Endothelial cell of hepatic sinusoid (primary cell): ENCODE results near the gene CCL13.
"Not testable (repeated sequence)": the region's sequence is repeated elsewhere in the genome, so short reads cannot be mapped to it uniquely, and the experiment has no call there.

Experiments used
- in situ Hi-C: cut with HindIII; loops from 2 replicates; pipeline ENCODE4 v1.10.0; 2017; ENCODE audit warnings: low sequenced_read_pairs

Gene CCL13

DNA sequence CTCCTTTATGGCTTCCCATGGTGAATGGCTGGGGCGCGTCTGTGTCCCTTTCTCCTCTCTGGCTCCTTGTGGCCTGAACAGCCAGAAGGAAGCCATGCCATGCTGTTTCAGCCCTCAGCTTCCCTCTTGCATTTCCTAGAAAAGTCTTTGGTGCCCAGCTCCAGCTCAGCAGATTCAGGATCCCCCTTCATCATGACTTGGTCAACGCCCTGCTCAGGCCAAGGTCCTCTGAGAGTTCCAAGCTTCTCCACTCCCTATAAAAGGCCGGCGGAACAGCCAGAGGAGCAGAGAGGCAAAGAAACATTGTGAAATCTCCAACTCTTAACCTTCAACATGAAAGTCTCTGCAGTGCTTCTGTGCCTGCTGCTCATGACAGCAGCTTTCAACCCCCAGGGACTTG, at the start of gene CCL13:
Gene CCL13, plus strand, starts transcription at position 287 of the 400 bp plus-strand sequence. Its CDS starts 47 bp downstream, at position 334.
- in situ Hi-C loops: loop anchor here (5.0 kb wide), 1 partner anchor 41 kb away; no protein-coding TSS in a partner anchor

DNA sequence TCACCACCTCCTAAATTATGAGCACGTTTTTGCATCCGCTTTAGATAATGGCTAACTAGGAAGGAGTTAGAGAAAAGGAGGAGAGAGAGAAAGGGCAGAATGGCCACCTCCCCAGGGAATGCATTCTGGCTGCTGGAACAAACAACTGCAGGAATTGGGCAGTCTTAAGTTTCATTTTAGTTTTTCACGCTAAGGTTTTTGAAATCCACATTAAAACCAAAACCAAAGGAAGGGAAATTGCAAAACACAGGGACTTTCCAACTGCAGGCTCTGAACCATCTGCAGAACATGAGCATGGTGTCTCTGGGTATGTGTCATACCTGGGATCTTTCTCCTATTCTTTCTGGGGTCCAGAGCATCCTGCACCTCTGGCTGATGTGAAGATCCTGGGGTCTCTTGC, 49.2 kb upstream of the CCL13 start:
- in situ Hi-C loops: no loop called here

GRCh38 chr17:34308371-34308770, 47.9 kb upstream of the CCL13 start:
- in situ Hi-C loops: no loop called here

- in situ Hi-C loops: no loop called here
Measured at GRCh38 chr17:34311291-34311690, 45.0 kb upstream of the CCL13 start.

GRCh38 chr17:34312080-34312479, 44.2 kb upstream of the CCL13 start:
- in situ Hi-C loops: no loop called here

DNA sequence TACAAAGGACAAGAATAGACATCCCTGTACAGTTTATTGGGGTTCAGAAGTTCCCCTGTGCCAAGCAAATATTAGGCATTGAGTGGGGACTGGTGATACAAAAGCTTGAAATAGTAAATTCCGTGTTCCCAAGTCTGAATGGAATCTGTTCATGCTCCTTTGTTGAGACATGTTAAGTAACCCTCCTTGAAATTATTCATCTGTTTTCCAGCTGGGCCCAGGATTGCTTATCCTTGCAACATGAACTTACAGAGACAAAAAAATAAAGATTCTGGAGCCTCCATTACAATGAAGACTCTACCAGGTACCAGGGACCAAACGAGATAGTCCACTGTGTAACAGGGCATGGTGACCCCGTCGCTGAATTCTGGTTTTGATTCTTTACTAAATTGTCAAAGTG, 43.1 kb upstream of the CCL13 start:
- in situ Hi-C loops: no loop called here

DNA sequence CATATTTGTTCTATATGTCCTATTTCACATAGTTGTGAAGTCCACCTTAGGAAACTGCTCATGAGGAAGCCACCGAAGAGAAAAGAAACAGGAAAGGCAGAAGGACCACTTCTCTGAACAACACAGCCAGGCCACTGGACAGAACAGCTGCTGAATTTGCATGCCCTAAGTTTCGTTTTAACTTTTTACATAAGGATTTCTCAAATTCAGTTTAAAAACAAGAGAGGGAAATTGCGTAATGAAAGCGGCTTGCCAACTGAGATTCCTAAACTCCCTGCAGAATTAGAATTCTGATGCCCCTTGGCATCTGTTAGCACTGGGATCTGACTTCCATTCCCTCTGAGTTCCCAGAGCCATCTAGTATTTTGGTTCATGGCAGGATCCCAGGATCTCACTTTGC, 42.0 kb upstream of the CCL13 start:
- in situ Hi-C loops: no loop called here

- in situ Hi-C loops: no loop called here
Measured at GRCh38 chr17:34318474-34318873, 37.8 kb upstream of the CCL13 start.

DNA sequence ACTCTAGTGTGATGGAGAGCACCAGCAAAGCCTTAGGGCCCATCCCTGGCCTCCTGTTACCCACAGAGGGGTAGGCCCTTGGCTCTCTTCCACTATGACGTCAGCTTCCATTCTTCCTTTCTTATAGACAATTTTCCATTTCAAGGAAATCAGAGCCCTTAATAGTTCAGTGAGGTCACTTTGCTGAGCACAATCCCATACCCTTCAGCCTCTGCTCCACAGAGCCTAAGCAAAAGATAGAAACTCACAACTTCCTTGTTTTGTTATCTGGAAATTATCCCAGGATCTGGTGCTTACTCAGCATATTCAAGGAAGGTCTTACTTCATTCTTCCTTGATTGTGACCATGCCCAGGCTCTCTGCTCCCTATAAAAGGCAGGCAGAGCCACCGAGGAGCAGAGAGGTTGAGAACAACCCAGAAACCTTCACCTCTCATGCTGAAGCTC, 37.2 kb upstream of the CCL13 start, which contains the start of gene CCL8:
Gene CCL8, plus strand, starts transcription at position 397 of the 445 bp plus-strand sequence. CDS start 67 bp downstream, outside the sequence.
- in situ Hi-C loops: no loop called here

DNA sequence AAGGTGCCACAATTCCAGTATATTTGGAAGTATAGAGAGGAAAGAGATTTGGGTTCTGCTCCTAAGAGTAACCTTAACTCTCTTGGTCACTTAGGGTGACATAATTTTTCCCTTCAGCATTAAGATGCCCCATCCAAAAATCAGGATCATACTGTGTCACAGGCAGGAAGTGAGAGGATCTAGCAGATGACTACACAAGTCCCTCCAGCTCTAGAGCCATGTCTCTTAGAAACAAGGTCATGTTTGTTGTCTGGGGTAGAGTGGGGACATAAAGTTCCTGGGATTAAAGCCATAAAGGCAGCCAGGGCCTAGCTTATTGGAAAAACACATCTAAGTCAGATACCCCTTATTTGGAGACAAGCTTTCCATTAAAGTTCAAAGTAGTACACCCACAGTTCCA, 34.3 kb upstream of the CCL13 start:
- in situ Hi-C loops: no loop called here

DNA sequence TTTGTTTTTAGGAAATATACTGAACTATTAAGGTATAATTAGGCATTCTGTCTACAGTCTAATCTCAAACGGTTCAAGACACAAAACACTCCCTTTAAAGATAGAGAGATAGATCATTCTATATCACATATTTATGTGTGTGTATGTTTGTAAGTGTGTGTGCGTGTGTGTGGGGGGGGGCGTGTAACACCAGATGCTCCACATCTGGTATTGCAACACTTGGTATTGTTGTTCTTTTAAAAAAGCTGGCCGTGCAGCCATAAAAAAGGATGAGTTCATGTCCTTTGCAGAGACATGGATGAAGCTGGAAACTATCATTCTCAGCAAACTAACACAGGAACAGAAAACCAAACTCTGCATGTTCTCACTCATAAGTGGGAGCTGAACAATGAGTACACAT, 28.7 kb upstream of the CCL13 start:
- in situ Hi-C loops: not testable (repeated sequence)

GRCh38 chr17:34337701-34338100, 18.6 kb upstream of the CCL13 start:
- in situ Hi-C loops: no loop called here

DNA sequence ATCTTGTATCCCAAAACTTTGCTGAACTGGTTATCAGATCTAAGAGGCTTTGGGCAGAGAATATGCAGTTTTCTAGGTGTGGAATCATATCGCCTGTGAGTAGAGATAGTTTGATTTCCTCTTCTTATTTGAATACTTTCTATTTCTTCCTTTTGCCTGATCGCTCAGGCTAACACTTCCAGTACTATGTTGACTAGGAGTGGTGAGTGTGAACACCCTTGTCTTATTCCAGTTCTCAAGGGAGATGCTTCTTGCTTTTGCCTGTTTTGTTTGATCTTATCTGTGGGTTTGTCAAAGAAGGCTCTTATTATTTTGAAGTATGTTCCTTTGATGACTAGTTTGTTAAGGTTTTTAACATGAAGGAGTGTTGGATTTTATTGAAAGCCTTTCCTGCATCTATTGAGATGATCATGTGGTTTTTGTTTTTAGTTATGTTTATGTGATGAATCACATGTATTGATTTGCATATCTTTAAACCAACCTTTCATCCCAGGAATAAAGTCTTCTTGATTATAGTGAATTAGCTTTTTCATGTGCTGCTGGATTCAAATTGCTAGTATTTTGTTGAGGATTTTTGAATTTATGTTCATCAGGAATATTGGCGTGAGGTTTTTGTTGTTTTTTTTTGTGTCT, 17.0 kb upstream of the CCL13 start:
- in situ Hi-C loops: no loop called here

DNA sequence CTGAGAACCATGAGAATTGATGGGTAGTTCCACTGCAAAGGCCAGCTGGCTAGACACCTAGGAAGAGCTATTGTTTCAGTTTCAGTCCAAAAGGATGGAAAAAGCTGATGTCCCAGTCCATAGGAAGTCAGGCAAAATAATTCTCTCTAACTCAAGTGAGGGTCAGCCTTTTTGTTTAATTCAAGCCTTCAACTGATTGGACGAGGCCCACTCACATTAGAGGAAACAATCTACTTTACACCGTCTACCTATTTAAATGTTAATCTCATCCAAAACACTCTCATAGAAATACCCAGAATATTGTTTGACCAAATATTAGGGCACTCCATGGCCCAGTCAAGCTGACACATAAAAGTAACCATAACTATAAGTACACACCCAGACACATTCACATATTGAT, 14.4 kb upstream of the CCL13 start:
- in situ Hi-C loops: no loop called here

GRCh38 chr17:34347063-34347462, 9.2 kb upstream of the CCL13 start:
- in situ Hi-C loops: no loop called here

- in situ Hi-C loops: no loop called here
Measured at GRCh38 chr17:34349751-34350150, 6.5 kb upstream of the CCL13 start.

GRCh38 chr17:34351096-34351495, 5.2 kb upstream of the CCL13 start:
- in situ Hi-C loops: no loop called here

DNA sequence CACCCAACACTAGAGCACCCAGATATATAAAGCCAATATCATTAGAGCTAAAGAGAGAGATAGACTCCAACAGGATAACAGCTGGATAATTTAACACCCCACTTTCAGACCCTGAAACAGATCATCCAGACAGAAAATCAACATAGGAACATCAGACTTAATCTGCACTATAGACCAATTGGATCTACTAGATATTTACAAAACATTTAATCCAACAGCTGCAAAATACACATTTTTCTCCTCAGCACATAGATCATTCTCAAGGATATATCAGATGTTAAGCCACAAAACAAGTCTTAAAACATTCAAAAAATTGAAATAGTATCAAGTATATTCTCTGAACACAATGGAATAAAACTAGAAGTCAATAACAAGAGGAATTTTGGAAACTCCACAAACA, 4.1 kb upstream of the CCL13 start:
- in situ Hi-C loops: no loop called here

DNA sequence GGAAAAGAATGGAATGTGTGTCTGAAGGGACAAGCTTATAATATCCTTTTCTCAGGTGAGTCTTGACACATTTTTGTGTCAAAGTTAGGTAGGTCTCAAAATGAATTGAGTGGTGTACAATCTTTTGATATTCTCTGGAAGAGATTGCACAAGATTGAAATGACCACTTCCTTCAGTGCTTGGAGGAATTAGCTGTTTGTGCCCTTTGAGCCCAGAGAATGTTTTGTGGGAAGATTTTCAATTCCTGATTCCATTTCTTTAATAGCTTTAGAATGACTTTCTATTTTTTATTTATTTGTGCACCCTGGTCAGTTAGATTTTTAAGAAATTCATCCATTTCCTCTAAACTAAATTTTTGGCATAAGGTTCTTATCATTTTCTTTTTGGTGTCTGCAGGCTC, 1.6 kb upstream of the CCL13 start:
- in situ Hi-C loops: loop anchor here (5.0 kb wide), 1 partner anchor 43 kb away; no protein-coding TSS in a partner anchor

- in situ Hi-C loops: loop anchor here (5.0 kb wide), 1 partner anchor 40 kb away; no protein-coding TSS in a partner anchor
Measured at GRCh38 chr17:34357398-34357797, 1.1 kb downstream of the CCL13 start.

DNA sequence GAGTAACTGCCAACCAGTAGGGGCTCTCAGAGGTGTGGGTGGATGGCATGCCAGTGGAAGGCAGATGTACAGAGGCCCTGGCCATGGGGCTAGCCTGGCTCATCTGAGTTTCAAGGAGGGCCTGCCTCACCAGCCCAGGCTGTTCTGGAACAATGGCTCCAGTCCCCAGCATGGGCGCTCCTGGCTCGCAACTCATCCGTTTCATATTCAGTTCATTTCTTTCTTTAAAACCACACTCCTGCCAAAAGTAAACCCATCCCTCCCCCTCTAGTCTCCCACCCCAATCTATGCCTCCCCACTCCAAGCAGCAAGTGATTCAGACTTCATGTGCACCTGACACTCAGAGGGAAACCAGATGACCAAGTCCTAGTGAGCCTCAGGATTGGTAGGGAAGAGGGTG, 2.4 kb downstream of the CCL13 start:
- in situ Hi-C loops: loop anchor here (5.0 kb wide), 1 partner anchor 39 kb away; no protein-coding TSS in a partner anchor

GRCh38 chr17:34360601-34361270, 4.5 kb downstream of the CCL13 start:
- in situ Hi-C loops: no loop called here
